ENCODE data around the gene RAPGEF4. TPM values are rescaled to one million over a fixed set of nuclear protein-coding genes. Genes with fewer than 3 reads are reported as not detected.
"Not testable (repeated sequence)": the region's sequence is repeated elsewhere in the genome, so short reads cannot be mapped to it uniquely, and the experiment has no call there.

RAPGEF4 gene
- total RNA-seq, 2 experiments from 2014 or later: 0.23 to 0.40 TPM

GRCh38 chr2:172739661-172740266 is 4.1 kb downstream of the RAPGEF4 start:
- ChIA-PET POLR2A (no interaction called here), CTCF (no interaction called here)
- Mint-ChIP-seq H3K27ac (no peak overlapping the region), H3K4me1 (peaks cover 2% of the 10 kb centered on the region), H3K4me3 (no peak overlapping the region), H3K27me3 (peaks cover 47% of the 10 kb centered on the region), H3K9me3 (peaks cover 6% of the 10 kb centered on the region), H3K36me3 (ENCODE audit: low read depth) (no peaks in the 10 kb centered on the region)
- DNase-seq: no peak

- Mint-ChIP-seq H3K27ac (no peak overlapping the region), H3K9me3 (peaks cover 6% of the 10 kb centered on the region), H3K36me3 (ENCODE audit: low read depth) (no peaks in the 10 kb centered on the region), H3K4me1 (no peaks in the 10 kb centered on the region), H3K27me3 (peaks cover 42% of the 10 kb centered on the region), H3K4me3 (no peak overlapping the region)
- no peak for DNase-seq
- POLR2A ChIA-PET: no interaction called here
- CTCF ChIA-PET: no interaction called here
Measured at GRCh38 chr2:172740856-172741255, 5.2 kb downstream of the RAPGEF4 start.

DNA sequence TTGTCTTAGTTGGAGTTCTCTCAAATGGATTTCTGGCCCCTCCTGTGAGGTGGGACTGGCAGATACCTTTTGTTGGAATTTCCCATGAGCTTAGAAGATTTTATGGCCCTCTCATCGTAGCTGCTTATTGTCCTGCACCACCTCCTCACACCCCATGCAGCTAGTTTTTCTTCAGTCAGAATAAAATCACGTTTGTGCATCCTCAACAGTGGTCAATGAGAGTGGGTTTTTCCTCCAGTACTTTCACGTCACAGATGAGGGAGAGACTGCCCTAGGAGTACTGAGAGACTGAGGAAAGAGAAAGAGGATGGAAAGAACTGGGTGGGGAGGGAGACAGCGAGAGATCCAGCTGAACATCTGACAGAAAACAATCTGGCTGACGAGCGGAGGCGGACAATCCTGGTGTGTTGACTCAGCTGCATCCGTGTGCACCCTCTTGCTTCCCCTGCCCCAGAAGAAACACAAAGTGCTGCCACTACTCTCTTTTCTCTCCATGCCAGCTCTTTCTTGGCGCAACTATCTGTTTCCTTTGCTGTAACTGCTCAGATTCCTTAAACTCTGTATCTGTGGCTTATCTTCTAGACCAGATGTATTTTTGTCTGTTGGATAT is 7.4 kb downstream of the RAPGEF4 start:
- H3K27me3 Mint-ChIP-seq: peaks cover 27% of the 10 kb centered on the region
- no peaks in the 10 kb centered on the region for H3K36me3 Mint-ChIP-seq (ENCODE audit: low read depth)
- peaks cover 6% of the 10 kb centered on the region for H3K9me3 Mint-ChIP-seq
- H3K27ac Mint-ChIP-seq: no peak overlapping the region
- H3K4me1 Mint-ChIP-seq: no peaks in the 10 kb centered on the region
- DNase-seq: no peak
- H3K4me3 Mint-ChIP-seq: no peak overlapping the region
- ChIA-PET POLR2A (no interaction called here), CTCF (no interaction called here)

GRCh38 chr2:172743898-172744297 is 8.3 kb downstream of the RAPGEF4 start:
- no peaks in the 10 kb centered on the region for H3K36me3 Mint-ChIP-seq (ENCODE audit: low read depth)
- no peaks in the 10 kb centered on the region for H3K4me1 Mint-ChIP-seq
- no peak overlapping the region for H3K4me3 Mint-ChIP-seq
- H3K27ac Mint-ChIP-seq: no peak overlapping the region
- POLR2A ChIA-PET: no interaction called here
- CTCF ChIA-PET: no interaction called here
- no peak for DNase-seq
- H3K9me3 Mint-ChIP-seq: peaks cover 6% of the 10 kb centered on the region
- H3K27me3 Mint-ChIP-seq: peaks cover 20% of the 10 kb centered on the region

GRCh38 chr2:172745636-172746035 is 10.0 kb downstream of the RAPGEF4 start:
- no peaks in the 10 kb centered on the region for H3K4me1 Mint-ChIP-seq
- ChIA-PET POLR2A (no interaction called here), CTCF (no interaction called here)
- peaks cover 17% of the 10 kb centered on the region for H3K27me3 Mint-ChIP-seq
- no peaks in the 10 kb centered on the region for H3K36me3 Mint-ChIP-seq (ENCODE audit: low read depth)
- DNase-seq: no peak
- H3K27ac Mint-ChIP-seq: no peak overlapping the region
- peaks cover 6% of the 10 kb centered on the region for H3K9me3 Mint-ChIP-seq
- H3K4me3 Mint-ChIP-seq: no peak overlapping the region

- H3K27me3 Mint-ChIP-seq: peaks cover 18% of the 10 kb centered on the region
- H3K4me3 Mint-ChIP-seq; POLR2A ChIA-PET; CTCF ChIA-PET; H3K4me1 Mint-ChIP-seq; DNase-seq; H3K9me3 Mint-ChIP-seq; H3K27ac Mint-ChIP-seq; H3K36me3 Mint-ChIP-seq (ENCODE audit: low read depth): not testable (repeated sequence)
Measured at GRCh38 chr2:172748543-172748942, 12.9 kb downstream of the RAPGEF4 start.

DNA sequence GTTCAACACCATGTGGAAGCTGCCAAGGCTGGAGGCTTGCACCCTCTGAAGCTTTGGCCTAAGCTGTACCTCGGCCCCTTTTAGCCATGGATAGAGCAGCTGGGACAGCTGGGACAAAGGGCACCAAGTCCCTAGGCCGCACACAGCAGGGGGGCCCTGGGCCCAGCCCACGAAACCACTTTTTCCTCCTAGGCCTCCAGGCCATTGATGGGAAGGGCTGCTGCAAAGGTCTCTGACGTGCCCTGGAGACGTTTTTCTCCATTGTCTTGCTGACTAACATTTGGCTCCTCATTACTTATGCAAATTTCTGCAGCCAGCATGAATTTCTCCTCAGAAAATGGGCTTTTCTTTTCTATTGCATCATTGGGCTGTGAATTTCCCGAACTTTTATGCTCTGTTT is 13.7 kb downstream of the RAPGEF4 start:
- Mint-ChIP-seq H3K36me3 (ENCODE audit: low read depth) (no peaks in the 10 kb centered on the region), H3K4me1 (no peaks in the 10 kb centered on the region), H3K27ac (no peak overlapping the region), H3K4me3 (no peak overlapping the region), H3K9me3 (peaks cover 1% of the 10 kb centered on the region), H3K27me3 (peaks cover 14% of the 10 kb centered on the region)
- ChIA-PET CTCF (no interaction called here), POLR2A (no interaction called here)
- DNase-seq: no peak

DNA sequence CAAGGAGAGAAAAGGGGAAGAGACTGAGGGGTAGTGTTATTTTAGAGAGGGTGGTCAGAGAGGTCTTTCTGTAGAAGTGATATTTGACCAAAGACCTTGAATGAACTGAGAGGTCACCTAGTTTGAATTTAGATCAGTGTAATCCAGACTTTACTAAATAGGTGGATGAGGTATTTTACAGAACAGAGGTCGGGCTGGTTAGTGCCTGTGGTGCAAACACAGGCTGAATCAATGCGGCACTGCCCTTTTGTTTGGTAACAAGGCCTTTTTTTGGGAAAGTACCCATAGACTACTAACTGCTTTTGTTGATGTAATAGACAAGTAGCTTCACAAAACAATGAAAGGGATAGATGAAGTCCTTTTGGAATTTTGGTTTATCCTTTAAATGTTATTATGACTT is 15.9 kb downstream of the RAPGEF4 start:
- Mint-ChIP-seq H3K4me3 (no peak overlapping the region), H3K27me3 (peaks cover 15% of the 10 kb centered on the region), H3K4me1 (no peaks in the 10 kb centered on the region), H3K27ac (no peak overlapping the region), H3K36me3 (ENCODE audit: low read depth) (no peaks in the 10 kb centered on the region), H3K9me3 (no peaks in the 10 kb centered on the region)
- ChIA-PET POLR2A (no interaction called here), CTCF (no interaction called here)
- no peak for DNase-seq

DNA sequence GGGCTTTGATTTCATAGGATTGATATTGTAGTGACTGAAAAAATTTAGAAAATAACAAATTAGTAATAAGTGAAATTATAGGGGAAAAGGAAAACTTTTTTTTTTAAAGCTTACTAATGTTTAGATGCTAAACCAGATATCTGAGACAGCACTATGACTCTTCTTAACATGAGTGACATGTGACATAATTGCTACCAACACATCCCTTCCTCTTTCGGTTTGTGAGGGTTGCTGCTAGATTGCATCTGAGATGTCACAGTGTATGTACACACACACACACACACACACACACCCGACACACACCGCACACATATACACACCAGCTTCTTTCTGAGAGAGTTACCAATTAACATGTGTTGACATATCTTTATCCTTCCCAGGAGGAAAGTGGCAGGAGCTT is 18.0 kb downstream of the RAPGEF4 start:
- no peaks in the 10 kb centered on the region for H3K4me1 Mint-ChIP-seq
- CTCF ChIA-PET: no interaction called here
- DNase-seq: no peak
- H3K27ac Mint-ChIP-seq: no peak overlapping the region
- H3K27me3 Mint-ChIP-seq: peaks cover 18% of the 10 kb centered on the region
- H3K4me3 Mint-ChIP-seq: no peak overlapping the region
- no peaks in the 10 kb centered on the region for H3K36me3 Mint-ChIP-seq (ENCODE audit: low read depth)
- POLR2A ChIA-PET: no interaction called here
- no peaks in the 10 kb centered on the region for H3K9me3 Mint-ChIP-seq

DNA sequence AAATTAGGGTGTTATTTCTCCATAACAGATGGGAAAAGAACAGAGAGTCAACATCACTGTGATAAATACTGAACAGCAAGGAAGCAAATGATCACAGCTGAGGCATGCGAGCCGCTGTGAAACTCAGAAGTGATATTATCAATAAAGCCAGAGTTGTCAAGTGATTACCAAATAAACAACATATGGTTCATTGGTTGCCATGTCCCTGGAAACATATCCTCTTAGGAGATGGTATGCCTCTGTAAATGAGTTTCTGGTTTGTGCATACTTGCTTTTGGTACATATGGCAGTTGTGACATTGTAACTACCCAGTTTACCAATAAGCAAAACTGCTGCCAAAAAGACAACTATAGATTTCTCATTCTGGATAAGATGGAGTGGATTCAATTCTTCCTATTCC is 23.8 kb downstream of the RAPGEF4 start:
- Mint-ChIP-seq H3K4me1 (no peaks in the 10 kb centered on the region), H3K4me3 (no peak overlapping the region), H3K9me3 (no peaks in the 10 kb centered on the region), H3K27me3 (peaks cover 8% of the 10 kb centered on the region), H3K36me3 (ENCODE audit: low read depth) (no peaks in the 10 kb centered on the region), H3K27ac (no peak overlapping the region)
- POLR2A ChIA-PET: no interaction called here
- CTCF ChIA-PET: no interaction called here
- DNase-seq: no peak

- CTCF ChIA-PET: no interaction called here
- POLR2A ChIA-PET: no interaction called here
Measured at GRCh38 chr2:172761306-172761705, 25.7 kb downstream of the RAPGEF4 start.

DNA sequence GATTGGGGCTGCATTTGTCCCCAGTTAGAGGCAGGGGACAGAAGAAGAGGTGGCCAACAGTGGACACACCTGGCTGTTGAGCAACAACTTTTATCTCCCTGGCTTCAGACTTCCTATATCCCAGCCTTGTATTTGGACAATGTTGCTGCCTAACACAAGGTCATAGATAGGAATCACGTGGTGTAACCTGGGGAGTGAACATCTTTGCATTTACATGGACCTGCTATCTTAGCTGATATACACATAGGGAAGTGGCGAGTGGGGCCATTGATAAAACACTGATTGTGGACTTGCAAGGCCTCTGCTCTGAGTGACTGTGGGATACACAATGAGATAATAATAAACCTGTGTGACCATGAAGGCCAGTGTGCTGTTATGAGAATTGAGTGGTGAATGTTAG is 26.9 kb downstream of the RAPGEF4 start:
- no peaks in the 10 kb centered on the region for H3K9me3 Mint-ChIP-seq
- CTCF ChIA-PET: no interaction called here
- H3K4me3 Mint-ChIP-seq: no peak overlapping the region
- POLR2A ChIA-PET: no interaction called here
- H3K27me3 Mint-ChIP-seq: peaks cover 2% of the 10 kb centered on the region
- H3K36me3 Mint-ChIP-seq (ENCODE audit: low read depth): no peaks in the 10 kb centered on the region
- H3K27ac Mint-ChIP-seq: no peak overlapping the region
- no peaks in the 10 kb centered on the region for H3K4me1 Mint-ChIP-seq
- DNase-seq: no peak

More at GRCh38 chr2:172761306-172761705, 25.7 kb downstream of the RAPGEF4 start:
- H3K4me3 Mint-ChIP-seq: no peak overlapping the region
- peaks cover 5% of the 10 kb centered on the region for H3K27me3 Mint-ChIP-seq
- no peaks in the 10 kb centered on the region for H3K36me3 Mint-ChIP-seq (ENCODE audit: low read depth)
- no peaks in the 10 kb centered on the region for H3K4me1 Mint-ChIP-seq
- no peaks in the 10 kb centered on the region for H3K9me3 Mint-ChIP-seq
- DNase-seq: no peak
- no peak overlapping the region for H3K27ac Mint-ChIP-seq

GRCh38 chr2:172763079-172763478 is 27.4 kb downstream of the RAPGEF4 start:
- H3K9me3 Mint-ChIP-seq: no peaks in the 10 kb centered on the region
- DNase-seq: no peak
- H3K27ac Mint-ChIP-seq: no peak overlapping the region
- CTCF ChIA-PET: no interaction called here
- POLR2A ChIA-PET: no interaction called here
- peaks cover 2% of the 10 kb centered on the region for H3K27me3 Mint-ChIP-seq
- no peaks in the 10 kb centered on the region for H3K4me1 Mint-ChIP-seq
- H3K36me3 Mint-ChIP-seq (ENCODE audit: low read depth): no peaks in the 10 kb centered on the region
- H3K4me3 Mint-ChIP-seq: no peak overlapping the region

DNA sequence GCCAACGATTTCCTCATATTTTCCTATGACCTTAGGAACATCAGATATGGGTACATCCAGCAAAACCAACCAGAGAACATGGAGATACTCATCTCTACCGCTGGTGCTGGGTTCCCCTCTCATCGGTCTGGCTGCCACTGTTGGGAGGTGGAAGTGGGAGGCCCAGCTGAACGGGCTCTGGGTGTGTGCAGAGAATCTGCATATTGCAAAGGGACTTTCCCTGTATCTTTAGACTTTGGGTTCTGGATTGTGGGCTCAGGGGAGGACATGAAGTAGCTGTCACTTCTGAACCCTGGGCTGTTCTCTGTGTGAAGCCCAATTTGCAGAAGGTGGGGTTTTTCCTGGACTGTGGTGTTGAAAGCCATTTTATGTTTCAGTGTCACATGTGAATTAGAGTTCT is 30.0 kb downstream of the RAPGEF4 start:
- Mint-ChIP-seq H3K9me3 (no peaks in the 10 kb centered on the region), H3K4me1 (no peaks in the 10 kb centered on the region), H3K4me3 (no peak overlapping the region), H3K27ac (no peak overlapping the region), H3K27me3 (peaks cover 2% of the 10 kb centered on the region), H3K36me3 (ENCODE audit: low read depth) (no peaks in the 10 kb centered on the region)
- POLR2A ChIA-PET: no interaction called here
- CTCF ChIA-PET: no interaction called here
- DNase-seq: no peak
